Stimulated activated CD4-positive, alpha-beta T cell treated with anti-CD3 and anti-CD28 coated beads, Interleukin-12 subunit alpha, Interleukin-12 subunit beta, amount 100 ng/mL, for 4 hours (primary cell): Measurements from ENCODE around the gene S1PR1.
"Not testable (repeated sequence)": the region's sequence is repeated elsewhere in the genome, so short reads cannot be mapped to it uniquely, and the experiment has no call there.

Experiments
- DNase-seq: peaks from one replicate; pipeline ENCODE4 v3.0.0-alpha.2; 2020

The S1PR1 gene

DNA sequence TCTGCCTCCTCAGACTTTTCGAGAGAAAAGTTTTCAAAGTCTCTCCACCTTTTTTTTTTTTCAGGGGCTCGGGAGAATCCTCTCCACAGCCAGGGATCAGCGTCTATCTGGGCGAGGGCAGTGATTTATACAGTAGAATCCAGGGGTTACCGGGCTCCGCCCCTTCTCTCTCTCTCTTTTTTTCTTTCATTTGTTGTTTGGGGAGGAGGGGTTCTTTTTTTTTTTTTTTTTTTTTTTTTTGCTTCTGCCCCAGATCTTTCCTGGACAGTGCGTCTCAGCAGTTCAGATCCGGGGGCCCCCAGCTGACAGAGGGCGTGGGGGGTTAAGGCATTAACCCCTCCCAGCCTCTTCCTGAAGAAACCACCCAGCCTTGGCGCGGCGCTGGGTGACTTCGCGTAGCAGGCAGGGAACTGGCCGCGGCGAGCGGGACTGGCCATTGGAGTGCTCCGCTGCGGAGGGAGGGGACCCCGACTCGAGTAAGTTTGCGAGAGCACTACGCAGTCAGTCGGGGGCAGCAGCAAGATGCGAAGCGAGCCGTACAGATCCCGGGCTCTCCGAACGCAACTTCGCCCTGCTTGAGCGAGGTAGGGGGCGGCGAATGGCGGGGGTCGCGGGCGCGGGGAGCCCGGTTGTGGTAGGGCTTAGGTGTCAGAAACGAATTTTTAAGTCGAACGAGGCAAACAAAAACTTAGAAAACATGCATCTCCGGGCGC is at the start of gene S1PR1:
Gene S1PR1 (plus strand): TSS at position 504 of the 713 bp plus-strand sequence. CDS start 1,966 bp downstream, outside the sequence.
- DNase-seq = peak; percentile 71

DNA sequence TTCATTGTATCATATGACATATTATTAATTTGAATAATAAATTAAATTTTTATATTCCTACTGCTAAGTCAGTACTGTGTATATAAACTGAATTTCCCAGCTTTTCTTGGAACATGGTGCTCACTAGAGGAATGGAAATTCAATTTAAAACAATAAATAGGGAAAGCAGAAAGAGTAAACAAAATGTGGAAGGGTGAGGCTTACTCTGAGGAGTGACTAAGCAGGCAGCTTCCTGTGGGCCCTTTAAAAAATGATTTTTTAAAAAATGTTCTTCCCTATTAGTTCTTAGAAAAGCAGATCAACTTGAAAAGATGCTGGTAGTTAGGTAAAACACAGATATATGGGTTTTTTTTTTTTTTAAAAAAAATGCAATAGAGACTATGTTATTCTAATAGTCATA is 49.5 kb upstream of the S1PR1 start:
- no peak for DNase-seq

DNA sequence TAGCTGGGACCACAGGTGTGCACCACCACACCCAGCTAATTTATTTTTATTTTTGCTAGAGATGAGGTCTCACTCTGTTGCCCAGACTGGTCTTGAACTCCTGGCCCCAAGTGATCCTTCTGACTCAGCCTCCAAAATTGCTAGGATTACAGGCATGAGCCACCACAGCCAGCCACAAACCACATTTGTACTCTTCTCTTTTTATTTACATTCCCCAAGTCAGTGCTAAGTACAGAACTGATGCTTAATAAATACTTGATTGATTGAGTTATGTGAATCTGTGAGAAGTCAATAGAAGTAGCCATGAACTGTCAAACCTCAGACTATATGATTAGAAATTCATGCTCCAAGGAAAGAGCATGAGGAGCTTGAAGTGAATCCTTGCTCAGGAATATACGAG is 48.5 kb upstream of the S1PR1 start:
- DNase-seq = no peak

DNA sequence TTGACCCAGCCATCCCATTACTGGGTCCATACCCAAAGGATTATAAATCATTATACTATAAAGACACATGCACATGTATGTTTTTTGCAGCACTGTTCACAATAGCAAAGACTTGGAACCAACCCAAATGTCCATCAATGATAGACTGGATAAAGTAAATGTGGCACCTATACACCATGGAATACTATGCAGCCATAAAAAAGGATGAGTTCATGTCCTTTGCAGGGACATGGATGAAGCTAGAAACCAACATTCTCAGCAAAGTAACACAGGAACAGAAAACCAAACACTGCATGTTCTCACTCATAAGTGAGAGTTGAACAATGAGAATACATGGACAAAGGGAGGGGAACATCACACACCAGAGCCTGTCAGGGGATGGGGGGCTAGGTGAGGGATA is 47.9 kb upstream of the S1PR1 start:
- DNase-seq = not testable (repeated sequence)

DNA sequence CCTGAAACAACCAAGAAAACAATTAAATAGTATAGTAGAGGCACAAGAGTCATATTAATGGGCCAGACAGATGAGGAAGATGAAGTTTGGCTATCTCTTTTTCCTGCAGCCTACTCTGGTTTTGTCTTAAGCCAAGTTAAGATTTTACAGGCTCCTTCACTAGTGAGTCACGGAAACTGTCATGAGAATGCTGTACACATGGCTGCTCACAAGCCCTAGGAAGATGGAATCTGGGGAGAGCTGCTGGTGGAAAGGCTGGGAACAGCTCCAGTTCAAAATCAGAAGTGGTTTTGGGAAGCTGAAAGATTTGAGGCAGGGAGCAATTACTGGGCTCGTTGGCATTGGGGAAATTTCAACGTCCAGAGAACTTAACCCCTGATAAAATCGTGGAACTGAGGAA is 46.4 kb upstream of the S1PR1 start:
- DNase-seq = no peak

DNA sequence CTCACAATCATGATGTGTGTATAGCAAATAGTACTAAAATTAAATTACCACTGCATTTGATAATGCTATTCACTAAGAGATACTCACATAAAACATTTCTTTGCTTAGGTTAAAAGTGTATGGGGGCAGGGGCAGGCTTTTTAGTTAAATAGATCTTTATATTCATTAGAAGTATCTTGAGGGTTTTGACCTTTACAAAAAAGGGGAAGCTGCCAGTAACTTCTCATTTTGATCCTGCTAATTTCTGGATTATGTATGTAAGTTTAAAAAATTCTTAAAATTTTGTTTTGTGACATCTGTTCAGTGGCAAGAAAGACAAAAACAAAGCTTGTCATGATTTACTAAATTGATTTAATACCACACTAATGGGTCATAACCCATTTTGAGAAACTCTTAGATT is 45.8 kb upstream of the S1PR1 start:
- no peak for DNase-seq

DNA sequence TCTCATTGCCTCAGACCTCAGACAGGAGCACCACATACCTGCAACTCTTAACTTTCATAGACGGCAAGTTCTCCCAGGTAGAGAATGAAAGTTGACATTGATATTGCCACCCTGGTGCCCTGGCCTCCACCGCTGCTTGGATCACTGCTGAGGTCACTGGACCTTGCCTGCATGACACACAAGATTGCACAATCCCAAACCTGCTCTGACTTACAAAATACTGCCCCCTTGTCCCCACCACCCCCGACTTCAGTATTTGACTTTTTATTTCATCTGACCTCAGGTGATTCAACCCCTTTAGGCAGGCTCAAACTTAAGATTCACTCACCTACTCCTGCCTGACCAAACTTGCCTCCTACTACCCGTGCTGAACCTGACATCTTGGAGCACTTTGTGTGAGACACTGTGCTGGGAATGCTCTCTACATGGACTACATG is 43.1 kb upstream of the S1PR1 start:
- no peak for DNase-seq

DNA sequence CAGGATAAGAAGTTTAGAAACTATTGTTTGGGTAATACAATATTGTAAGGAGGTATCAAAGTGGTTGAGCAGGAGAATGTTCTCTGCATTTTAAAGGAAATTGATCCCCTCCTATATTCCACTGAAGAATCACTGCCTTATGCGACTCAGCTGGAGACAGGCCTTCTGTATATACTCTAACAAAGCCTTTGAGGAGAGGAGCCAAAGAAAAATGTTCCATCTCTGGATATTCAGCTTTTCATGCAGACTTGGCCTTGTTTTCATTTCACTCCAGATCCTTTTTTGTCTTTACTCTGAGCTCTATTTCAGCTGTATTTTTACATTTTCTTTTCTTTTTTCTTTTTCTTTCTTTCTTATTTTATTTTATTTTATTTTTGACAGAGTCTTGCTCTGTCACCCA is 42.1 kb upstream of the S1PR1 start:
- DNase-seq = no peak

DNA sequence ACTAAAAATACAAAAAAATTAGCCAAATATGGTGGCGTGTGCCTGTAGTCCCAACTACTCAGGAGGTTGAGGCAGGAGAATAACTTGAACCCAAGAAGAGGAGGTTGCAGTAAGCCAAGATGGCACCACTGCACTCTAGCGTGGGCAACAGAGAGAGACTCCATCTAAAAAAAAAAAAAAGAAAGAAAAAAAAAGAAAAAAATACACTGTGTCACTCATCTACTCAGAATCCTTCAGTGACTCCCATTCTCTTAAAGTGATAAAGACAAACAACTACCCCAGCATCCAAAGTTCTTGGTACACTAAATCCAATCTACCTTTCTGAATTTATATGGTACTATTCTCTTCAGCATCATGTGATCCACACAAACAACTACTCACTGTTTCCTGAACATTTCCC is 40.2 kb upstream of the S1PR1 start:
- no peak for DNase-seq

DNA sequence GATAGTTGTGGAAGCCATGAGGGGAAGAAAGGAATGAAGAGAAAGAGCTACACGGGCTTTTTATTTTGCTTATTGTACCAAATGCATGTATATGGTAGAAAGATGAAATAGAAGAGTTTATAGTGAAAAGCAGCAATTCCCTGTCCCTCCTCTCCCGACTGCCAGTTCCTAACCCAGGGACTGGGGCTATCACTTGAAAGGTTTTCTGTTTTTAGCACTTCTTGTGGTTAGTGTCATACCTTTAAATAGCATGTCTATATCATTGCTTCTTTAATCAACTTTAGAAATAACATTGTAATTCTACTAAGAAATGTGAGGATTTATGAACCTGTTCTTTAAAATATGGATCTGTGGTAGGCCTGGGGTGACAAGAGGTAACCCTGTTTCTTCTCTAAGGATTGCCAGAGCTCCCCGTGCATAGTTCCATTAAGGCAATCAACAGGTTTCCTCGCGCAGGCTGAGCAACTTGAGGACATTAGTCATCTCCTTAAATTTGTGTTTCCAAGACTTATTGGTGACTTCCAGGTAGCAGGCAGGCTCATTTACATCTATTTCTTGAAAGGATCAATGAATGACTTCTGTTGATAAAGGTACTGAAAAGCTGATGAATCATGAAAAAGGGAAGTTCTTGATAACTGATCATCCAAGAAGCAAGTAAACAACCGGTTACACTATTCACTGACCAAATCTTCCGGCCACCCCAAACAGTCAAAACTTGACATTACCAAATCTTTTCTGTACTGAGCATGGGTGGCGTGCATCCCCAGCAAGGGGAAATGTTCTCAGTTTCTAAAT is 37.8 kb upstream of the S1PR1 start:
- no peak for DNase-seq

DNA sequence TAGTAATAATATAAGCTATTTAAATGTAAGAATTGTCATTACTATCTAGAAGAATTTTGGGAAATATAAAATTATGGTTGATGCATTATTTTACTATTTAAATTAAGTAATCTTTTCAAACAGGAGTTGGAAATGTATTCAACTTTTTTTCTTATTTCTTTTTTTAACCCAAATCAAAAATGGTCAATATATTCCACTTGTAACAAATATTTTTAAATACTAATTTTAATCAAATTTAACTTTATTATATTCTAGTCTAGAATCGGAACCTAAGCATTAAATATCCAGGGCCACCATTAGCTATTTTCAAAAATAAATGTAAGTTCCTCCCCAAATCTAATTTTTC is 37.2 kb upstream of the S1PR1 start:
- DNase-seq = no peak

DNA sequence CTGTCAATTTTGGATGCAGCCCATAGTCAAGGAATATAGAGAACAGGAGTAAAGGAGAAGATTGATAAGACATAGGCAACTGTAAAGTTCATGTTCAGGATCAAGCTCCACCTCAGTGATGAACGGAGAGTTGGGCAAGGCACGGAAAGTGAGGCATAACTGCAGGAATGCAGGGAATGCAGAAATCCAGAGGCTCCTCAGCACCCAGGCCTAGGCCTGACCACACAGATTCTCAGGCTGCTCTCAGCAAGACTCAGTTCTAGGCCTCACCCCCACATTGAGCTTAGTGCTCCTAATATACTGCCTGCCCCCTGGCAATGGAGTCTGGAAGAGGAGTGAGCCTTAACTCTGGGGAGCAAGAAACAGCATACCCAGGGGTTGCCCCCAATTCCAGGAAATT is 36.3 kb upstream of the S1PR1 start:
- no peak for DNase-seq

DNA sequence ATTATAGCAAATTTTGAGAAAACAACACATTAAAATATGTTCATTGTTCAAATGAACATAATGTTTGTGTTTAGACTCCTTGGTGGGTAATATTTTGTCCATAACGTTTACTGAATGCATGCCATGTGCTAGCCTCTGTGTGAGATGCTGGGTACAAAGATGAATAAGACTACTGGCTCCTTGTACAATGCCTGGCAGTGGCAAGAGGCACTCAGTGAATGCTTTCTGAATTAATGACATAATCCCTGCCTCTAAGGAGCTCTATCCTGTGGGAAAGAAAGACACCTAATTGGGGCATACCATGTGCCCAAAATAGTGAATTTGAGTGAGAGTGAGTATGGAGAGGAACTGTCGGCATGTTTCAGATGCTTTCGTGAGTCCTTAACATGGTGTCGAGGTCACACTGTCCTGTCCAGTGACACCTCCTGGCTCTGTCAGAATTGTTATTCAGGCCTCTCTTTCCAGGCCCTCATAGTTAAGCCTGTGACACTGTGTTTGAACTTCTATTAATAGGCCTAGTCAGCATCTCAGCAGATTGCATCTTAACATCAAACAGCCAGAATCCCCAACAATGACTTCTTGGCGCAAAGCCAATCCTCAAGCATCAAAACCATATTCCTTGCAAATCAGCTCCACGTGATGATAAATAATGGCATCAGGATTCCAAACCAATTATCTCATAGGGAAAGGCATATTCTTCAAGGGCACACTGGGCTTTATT is 32.8 kb upstream of the S1PR1 start:
- no peak for DNase-seq

DNA sequence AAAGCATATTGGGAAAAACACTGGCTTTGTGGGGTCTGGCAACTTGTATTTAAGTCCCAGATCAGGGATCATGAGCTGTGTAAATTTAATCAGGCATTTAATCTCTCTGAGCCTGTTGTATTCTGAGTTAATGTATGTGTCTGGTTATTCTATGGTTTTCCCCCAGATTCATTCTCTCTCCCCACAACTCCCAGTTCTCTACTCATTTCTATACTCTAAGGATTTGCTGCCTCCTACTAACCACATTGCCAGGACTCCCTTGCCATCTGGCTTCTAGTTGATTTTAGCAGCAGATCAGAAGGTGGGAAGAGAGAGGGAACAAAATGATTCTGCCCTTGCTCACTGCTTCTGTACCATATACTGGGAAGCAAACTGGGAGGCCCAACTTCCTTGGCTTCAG is 31.4 kb upstream of the S1PR1 start:
- no peak for DNase-seq

DNA sequence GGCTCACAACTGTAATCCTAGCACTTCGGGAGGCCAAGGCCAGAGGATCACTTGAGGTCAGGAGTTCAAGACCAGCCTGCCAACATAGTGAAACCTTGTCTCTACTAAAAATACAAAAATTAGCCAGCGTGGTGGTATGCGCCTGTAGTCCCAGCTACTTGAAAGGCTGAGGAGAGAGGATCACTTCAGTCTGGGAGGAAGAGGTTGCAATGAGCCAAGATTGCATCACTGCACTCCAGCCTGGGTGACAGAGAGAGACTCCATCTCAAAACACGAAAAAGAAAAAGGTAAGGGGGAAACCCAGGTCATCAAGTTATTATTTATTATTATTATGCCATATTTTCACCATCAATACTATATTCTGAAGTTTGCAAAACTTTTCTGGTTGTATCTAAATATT is 30.7 kb upstream of the S1PR1 start:
- not testable (repeated sequence) for DNase-seq

DNA sequence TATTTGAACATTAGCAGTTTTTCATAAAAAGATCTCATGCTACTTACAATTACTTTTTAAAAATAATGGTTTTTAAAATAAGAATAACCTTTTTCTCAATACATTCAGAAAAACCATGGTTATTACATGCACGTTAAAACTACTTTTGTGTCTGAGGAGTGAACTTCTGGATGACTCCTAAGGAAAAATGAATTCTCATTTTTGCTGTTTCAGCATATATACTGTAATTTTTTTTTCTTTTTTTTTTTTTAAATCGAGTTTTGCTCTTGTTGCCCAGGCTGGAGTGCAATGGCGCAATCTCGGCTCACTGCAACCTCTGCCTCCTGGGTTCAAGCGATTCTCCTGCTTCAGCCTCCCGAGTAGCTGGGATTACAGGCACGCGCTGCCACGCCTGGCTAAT is 29.5 kb upstream of the S1PR1 start:
- not testable (repeated sequence) for DNase-seq

DNA sequence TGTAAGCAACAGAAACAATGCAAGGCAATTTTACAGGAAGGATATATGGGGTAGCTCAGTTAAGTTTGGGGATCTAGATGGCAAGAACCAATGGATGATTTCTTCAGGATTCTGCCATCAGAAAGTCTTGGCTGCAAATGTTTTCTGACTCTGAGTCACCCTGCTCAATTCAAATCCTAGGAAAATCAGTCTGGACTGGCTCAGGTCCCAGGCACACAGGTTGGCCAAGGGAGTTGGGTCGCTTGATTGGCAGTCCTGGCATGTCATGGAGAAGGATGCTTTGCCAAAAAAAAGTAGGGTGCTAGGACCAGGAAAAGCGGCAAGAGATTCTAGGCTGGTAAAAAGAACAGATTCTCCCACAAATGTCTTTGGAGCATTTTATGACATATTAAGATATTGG is 28.9 kb upstream of the S1PR1 start:
- no peak for DNase-seq

DNA sequence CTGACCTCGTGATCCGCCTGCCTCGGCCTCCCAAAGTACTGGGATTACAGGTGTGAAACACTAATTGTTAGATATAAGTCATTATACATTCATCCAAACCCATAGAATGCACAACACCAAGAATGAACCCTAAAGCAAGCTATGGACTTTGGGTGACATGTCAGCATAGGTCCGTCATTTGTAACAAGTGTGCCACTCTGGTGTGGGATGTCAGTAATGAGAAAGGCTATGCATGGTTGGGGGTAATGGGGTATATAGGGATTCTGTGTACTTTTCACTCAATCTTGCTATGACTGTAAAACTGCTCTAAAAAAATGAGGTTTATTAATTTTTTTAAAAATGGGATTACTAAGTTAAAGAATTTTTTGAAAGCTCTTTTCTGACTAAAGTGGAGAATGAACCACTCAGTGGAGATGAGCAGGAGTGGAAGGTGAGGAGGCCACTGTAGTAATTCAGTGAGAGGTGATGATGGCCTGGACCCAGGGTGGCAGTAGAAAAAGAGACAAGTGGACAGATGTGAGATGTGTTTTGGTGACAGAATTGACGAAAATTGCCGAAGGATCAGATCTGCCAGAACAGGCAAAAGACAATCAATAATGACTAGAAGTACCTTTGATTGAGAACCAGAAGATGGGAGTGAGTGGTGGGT is 21.3 kb upstream of the S1PR1 start:
- DNase-seq = no peak

DNA sequence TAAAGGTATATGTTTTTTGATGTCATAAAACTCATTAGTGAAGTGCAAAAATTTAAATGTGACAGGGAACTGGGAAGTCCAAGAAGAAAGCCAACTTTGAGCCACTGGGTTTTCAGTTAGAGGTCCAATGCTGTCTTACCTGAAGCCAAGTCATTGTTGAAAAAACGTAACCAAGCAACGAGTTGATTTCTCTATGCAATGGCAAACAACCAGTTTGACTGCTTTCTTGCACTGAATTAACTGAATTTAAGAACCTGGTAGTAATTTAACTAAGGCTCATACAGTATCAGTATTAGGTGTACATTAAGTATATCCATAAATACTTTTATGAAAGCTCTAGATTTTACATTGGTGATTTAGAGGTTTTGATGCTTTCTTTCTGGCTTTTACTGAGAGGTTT is 20.2 kb upstream of the S1PR1 start:
- no peak for DNase-seq

DNA sequence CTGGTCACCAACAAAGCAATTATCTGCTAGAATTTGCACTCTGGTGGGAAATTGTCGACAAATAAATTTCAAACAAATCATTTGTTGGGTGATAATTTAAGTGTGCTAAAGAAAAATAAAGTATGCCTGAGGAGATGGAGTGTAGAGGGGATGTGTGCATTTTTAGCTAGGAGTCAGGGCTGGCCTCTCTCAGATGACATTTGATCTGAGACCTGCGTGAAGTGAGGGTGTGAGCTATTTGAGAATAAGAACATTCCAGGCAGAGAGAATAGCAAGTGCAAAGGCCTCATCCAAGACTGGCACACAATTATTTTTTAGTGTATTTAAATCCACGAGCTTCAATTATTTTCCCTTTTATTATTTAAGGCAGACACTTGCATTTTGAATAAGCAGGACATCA is 19.7 kb upstream of the S1PR1 start:
- no peak for DNase-seq

DNA sequence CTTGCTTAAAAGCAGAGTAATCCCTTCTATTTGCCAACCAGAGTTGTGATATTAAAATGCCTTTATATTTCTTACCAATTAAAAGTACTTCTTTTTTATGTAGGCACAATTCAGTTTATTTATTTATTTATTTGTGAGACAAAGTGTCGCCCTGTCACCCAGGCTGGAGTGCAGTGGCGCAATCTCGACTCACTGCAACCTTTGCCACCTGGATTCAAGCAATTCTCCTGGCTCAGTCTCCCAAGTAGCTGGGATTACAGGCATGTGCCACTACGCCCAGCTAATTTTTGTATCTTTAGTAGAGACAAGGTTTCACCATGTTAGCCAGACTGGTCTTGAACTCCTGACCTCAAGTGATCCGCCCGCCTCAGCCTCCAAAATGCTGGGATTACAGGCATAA is 17.9 kb upstream of the S1PR1 start:
- DNase-seq = not testable (repeated sequence)

DNA sequence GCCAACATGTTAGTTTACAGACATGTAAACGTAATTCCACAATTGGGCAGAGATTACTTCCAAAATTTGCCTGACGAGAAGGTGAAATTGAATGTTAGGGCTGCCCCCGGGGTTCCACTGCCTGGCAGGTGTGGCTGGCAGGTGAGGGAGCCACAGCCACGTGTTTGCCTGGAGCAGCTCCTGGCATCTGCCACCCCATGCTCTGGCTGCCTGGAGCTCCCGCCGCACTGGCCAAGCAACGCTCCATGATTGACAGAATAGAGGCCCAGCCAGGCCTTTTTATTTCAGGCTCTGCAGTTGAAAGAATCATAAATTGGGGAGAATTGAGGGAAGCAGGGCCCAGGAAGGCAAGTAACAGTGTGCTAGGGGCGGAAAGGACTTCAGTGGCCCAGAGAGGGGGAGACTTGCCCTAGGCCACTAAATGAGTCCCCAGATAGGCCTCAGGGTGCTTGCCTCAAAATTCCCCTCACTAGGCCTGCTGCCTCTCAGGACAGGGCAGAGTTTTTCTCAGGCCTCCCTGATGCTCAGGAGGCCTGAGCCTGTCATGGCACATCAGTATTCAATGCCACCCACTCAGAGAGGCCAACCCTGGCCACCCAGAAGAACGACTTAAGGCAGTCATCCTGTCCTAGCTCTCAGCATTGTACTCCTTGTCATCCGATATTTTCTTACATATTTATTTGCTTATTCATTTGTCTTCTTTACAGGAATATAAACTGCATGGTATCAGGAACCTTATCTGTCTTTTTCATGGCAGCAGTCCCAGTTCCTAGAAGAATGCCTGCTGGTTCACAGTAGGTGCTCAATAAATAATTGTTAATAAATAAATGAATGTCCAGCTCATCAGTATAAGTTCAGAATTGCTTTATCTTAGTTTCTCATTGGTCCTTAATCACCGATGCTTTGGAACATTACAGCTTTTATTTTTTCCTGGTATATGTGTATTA is 16.6 kb upstream of the S1PR1 start:
- no peak for DNase-seq
